Stimulated activated effector memory CD8-positive, alpha-beta T cell treated with anti-CD3 and anti-CD28 coated beads, Interleukin-12 subunit alpha, Interleukin-12 subunit beta, amount 100 ng/mL, for 72 hours (primary cell): ENCODE results near the gene GABRA4.

Source experiments
- ATAC-seq: fragments of 150-1000 bp; cut with Tn5 transposase; 2 replicates; pipeline ENCODE4 v1.10.0; 2021
- DNase-seq, 2 donors: peaks; one replicate each; pipeline ENCODE4 v3.0.0; 2021 to 2022; ENCODE audit warnings: low spot score in 2 of 2
- H3K27ac Mint-ChIP-seq: one replicate; pipeline ENCODE4 v1.8.0; 2022; ENCODE audit warnings: mild to moderate bottlenecking, mixed read lengths
- H3K36me3 Mint-ChIP-seq: one replicate; pipeline ENCODE4 v1.8.0; 2022; ENCODE audit warnings: mild to moderate bottlenecking, mixed read lengths
- H3K4me1 Mint-ChIP-seq: one replicate; pipeline ENCODE4 v1.8.0; 2022; ENCODE audit warnings: mixed read lengths
- H3K4me3 Mint-ChIP-seq: one replicate; pipeline ENCODE4 v1.8.0; 2022; ENCODE audit warnings: mild to moderate bottlenecking, mixed read lengths
- H3K9me3 Mint-ChIP-seq: one replicate; pipeline ENCODE4 v1.8.0; 2022; ENCODE audit warnings: mixed read lengths

The GABRA4 gene

GRCh38 chr4:46924789-46925529 is 68.4 kb downstream of the GABRA4 start:
- ATAC-seq (no peak), DNase-seq (no peak)
- no peaks in the 10 kb centered on the region for H3K4me1 Mint-ChIP-seq
- H3K9me3 Mint-ChIP-seq: no peaks in the 10 kb centered on the region
- no peak overlapping the region for H3K4me3 Mint-ChIP-seq
- H3K27ac Mint-ChIP-seq: no peak overlapping the region
- no peaks in the 10 kb centered on the region for H3K36me3 Mint-ChIP-seq

- no peak overlapping the region for H3K27ac Mint-ChIP-seq
- ATAC-seq (no peak), DNase-seq (no peak)
- no peaks in the 10 kb centered on the region for H3K4me1 Mint-ChIP-seq
- H3K9me3 Mint-ChIP-seq: no peaks in the 10 kb centered on the region
- H3K4me3 Mint-ChIP-seq: no peak overlapping the region
- H3K36me3 Mint-ChIP-seq: no peaks in the 10 kb centered on the region
These were observed 71.2 kb downstream of the GABRA4 start for GRCh38 chr4:46922205-46922604.

GRCh38 chr4:46909078-46909477 is 84.3 kb downstream of the GABRA4 start, which contains the start of gene COX7B2:
Gene COX7B2 (minus strand): TSS chr4:46909245. CDS start chr4:46735192, 174,053 bp downstream.
- DNase-seq (no peak), ATAC-seq (no peak)
- peaks cover 2% of the 10 kb centered on the region for H3K9me3 Mint-ChIP-seq
- no peaks in the 10 kb centered on the region for H3K4me1 Mint-ChIP-seq
- H3K27ac Mint-ChIP-seq: no peak within 1 kb of the TSS
- H3K36me3 Mint-ChIP-seq: no peaks in the 10 kb centered on the region
- H3K4me3 Mint-ChIP-seq: no peak within 1 kb of the TSS

- DNase-seq: no peak
- Mint-ChIP-seq H3K4me3 (no peak overlapping the region), H3K27ac (no peak overlapping the region), H3K9me3 (peaks cover 2% of the 10 kb centered on the region), H3K36me3 (no peaks in the 10 kb centered on the region), H3K4me1 (no peaks in the 10 kb centered on the region)
- no peak for ATAC-seq
These were observed 85.2 kb downstream of the GABRA4 start for GRCh38 chr4:46908148-46908547.

GRCh38 chr4:46900082-46900481 is 93.3 kb downstream of the GABRA4 start:
- no peaks in the 10 kb centered on the region for H3K9me3 Mint-ChIP-seq
- no peaks in the 10 kb centered on the region for H3K36me3 Mint-ChIP-seq
- H3K27ac Mint-ChIP-seq: no peak overlapping the region
- no peaks in the 10 kb centered on the region for H3K4me1 Mint-ChIP-seq
- ATAC-seq (no peak), DNase-seq (no peak)
- H3K4me3 Mint-ChIP-seq: no peak overlapping the region

- H3K4me3 Mint-ChIP-seq: no peak overlapping the region
- H3K27ac Mint-ChIP-seq: no peak overlapping the region
These were observed 98.6 kb downstream of the GABRA4 start for GRCh38 chr4:46894826-46895225.

GRCh38 chr4:46890056-46890455 is 103.3 kb downstream of the GABRA4 start:
- H3K4me1 Mint-ChIP-seq: no peaks in the 10 kb centered on the region
- no peak overlapping the region for H3K27ac Mint-ChIP-seq
- no peak for ATAC-seq

More at GRCh38 chr4:46894826-46895225, 98.6 kb downstream of the GABRA4 start:
- Mint-ChIP-seq H3K9me3 (no peaks in the 10 kb centered on the region), H3K36me3 (no peaks in the 10 kb centered on the region), H3K4me1 (no peaks in the 10 kb centered on the region)
- DNase-seq (no peak), ATAC-seq (no peak)

GRCh38 chr4:46889410-46889809 is 104.0 kb downstream of the GABRA4 start:
- Mint-ChIP-seq H3K36me3 (no peaks in the 10 kb centered on the region), H3K27ac (no peak overlapping the region), H3K4me3 (no peak overlapping the region), H3K9me3 (no peaks in the 10 kb centered on the region), H3K4me1 (no peaks in the 10 kb centered on the region)
- no peak for ATAC-seq
- DNase-seq: no peak

More at GRCh38 chr4:46890056-46890455, 103.3 kb downstream of the GABRA4 start:
- H3K36me3 Mint-ChIP-seq: no peaks in the 10 kb centered on the region
- DNase-seq: no peak
- H3K9me3 Mint-ChIP-seq: no peaks in the 10 kb centered on the region
- H3K4me3 Mint-ChIP-seq: no peak overlapping the region

- DNase-seq (no peak), ATAC-seq (no peak)
- H3K27ac Mint-ChIP-seq: no peak overlapping the region
- no peaks in the 10 kb centered on the region for H3K9me3 Mint-ChIP-seq
- H3K36me3 Mint-ChIP-seq: no peaks in the 10 kb centered on the region
- H3K4me1 Mint-ChIP-seq: no peaks in the 10 kb centered on the region
- no peak overlapping the region for H3K4me3 Mint-ChIP-seq
These were observed 106.7 kb downstream of the GABRA4 start for GRCh38 chr4:46886711-46887110.

- no peak for DNase-seq
- Mint-ChIP-seq H3K9me3 (peaks cover 4% of the 10 kb centered on the region), H3K27ac (no peak overlapping the region), H3K36me3 (no peaks in the 10 kb centered on the region), H3K4me3 (no peak overlapping the region), H3K4me1 (no peaks in the 10 kb centered on the region)
- ATAC-seq: no peak
These were observed 114.7 kb downstream of the GABRA4 start for GRCh38 chr4:46878641-46879040.

GRCh38 chr4:46874811-46875210 is 118.6 kb downstream of the GABRA4 start:
- Mint-ChIP-seq H3K9me3 (peaks cover 4% of the 10 kb centered on the region), H3K4me3 (no peak overlapping the region), H3K36me3 (no peaks in the 10 kb centered on the region), H3K27ac (no peak overlapping the region), H3K4me1 (no peaks in the 10 kb centered on the region)
- no peak for ATAC-seq
- no peak for DNase-seq

- Mint-ChIP-seq H3K9me3 (no peaks in the 10 kb centered on the region), H3K27ac (no peak overlapping the region), H3K4me3 (no peak overlapping the region), H3K4me1 (no peaks in the 10 kb centered on the region), H3K36me3 (no peaks in the 10 kb centered on the region)
- DNase-seq: no peak
- no peak for ATAC-seq
These were observed 123.0 kb downstream of the GABRA4 start for GRCh38 chr4:46870411-46870810.
